PFSK-1 (cell line): ENCODE results near the gene CAB39.

Source experiments
- FOXP2 ChIP-seq: optimal IDR thresholded peaks from 2 replicates; pipeline ENCODE3; 2011; ENCODE audit warnings: borderline replicate concordance, control low read depth, inconsistent platforms; ENCODE audit not compliant: insufficient read depth; ENCODE audit errors: extremely low read length, extremely low read depth
- POLR2AphosphoS5 ChIP-seq: IDR thresholded peaks from 2 replicates; pipeline ENCODE4 v1.6.1; 2012; ENCODE audit warnings: low read depth, mild to moderate bottlenecking, control low read depth, low read length, moderate library complexity
- REST ChIP-seq, 2 experiments: IDR thresholded peaks; 2 replicates each; pipeline versions ENCODE4 v1.6.1 to v1.8.0; 2011 to 2012; ENCODE audit warnings: low read depth in 2 of 2, low read length in 2 of 2, control low read depth in 1 of 2, inconsistent platforms in 1 of 2, mild to moderate bottlenecking in 1 of 2, moderate library complexity in 1 of 2; ENCODE audit not compliant: insufficient read depth in 1 of 2
- SIN3A ChIP-seq: IDR thresholded peaks from 2 replicates; pipeline ENCODE4 v1.6.1; 2012; ENCODE audit warnings: mild to moderate bottlenecking, low read length, moderate library complexity, borderline replicate concordance; ENCODE audit not compliant: insufficient read depth
- TAF1 ChIP-seq: IDR thresholded peaks from 2 replicates; pipeline ENCODE4 v1.6.1; 2012; ENCODE audit warnings: low read length, control low read depth, borderline replicate concordance; ENCODE audit not compliant: insufficient read depth

The CAB39 gene

GRCh38 chr2:230764346-230764745 is 51.7 kb downstream of the CAB39 start:
- TF ChIP-seq SIN3A (no peak), POLR2AphosphoS5 (no peak), REST (IDR thresholded peaks at IDR 0.05; ENCODE audit: insufficient read depth in 1 of 2, low read depth in 2 of 2, low read length in 2 of 2) (no peak), FOXP2 (no peak), TAF1 (no peak)

- TF ChIP-seq POLR2AphosphoS5: no peak
- TF ChIP-seq TAF1: no peak
- no peak for TF ChIP-seq SIN3A
- TF ChIP-seq REST (IDR thresholded peaks at IDR 0.05; ENCODE audit: insufficient read depth in 1 of 2, low read depth in 2 of 2, low read length in 2 of 2): no peak
- no peak for TF ChIP-seq FOXP2
These were observed 53.1 kb downstream of the CAB39 start for GRCh38 chr2:230765611-230766300.

- TF ChIP-seq POLR2AphosphoS5 (no peak), TAF1 (no peak), SIN3A (no peak), REST (IDR thresholded peaks at IDR 0.05; ENCODE audit: insufficient read depth in 1 of 2, low read depth in 2 of 2, low read length in 2 of 2) (no peak), FOXP2 (no peak)
These were observed 55.3 kb downstream of the CAB39 start for GRCh38 chr2:230767862-230768388.

GRCh38 chr2:230770804-230771203 is 58.2 kb downstream of the CAB39 start:
- no peak for TF ChIP-seq SIN3A
- no peak for TF ChIP-seq POLR2AphosphoS5
- no peak for TF ChIP-seq TAF1
- TF ChIP-seq REST (IDR thresholded peaks at IDR 0.05; ENCODE audit: insufficient read depth in 1 of 2, low read depth in 2 of 2, low read length in 2 of 2): no peak

- TF ChIP-seq FOXP2 (no peak), TAF1 (no peak), SIN3A (no peak), POLR2AphosphoS5 (no peak), REST (IDR thresholded peaks at IDR 0.05; ENCODE audit: insufficient read depth in 1 of 2, low read depth in 2 of 2, low read length in 2 of 2) (no peak)
These were observed 59.5 kb downstream of the CAB39 start for GRCh38 chr2:230772156-230772555.
